ENCODE data around the gene WASF2.
A peak's percentile ranks its signal among the peaks of the same experiment; 100 is the strongest.
"Not testable (repeated sequence)": the region's sequence is repeated elsewhere in the genome, so short reads cannot be mapped to it uniquely, and the experiment has no call there.

WASF2 gene

GRCh38 chr1:27521861-27522431, 32.0 kb upstream of the WASF2 start:
- peak in 1 of 2 donors; percentile 2 for DNase-seq

- peak; percentile 51 to 77 for DNase-seq
These were observed 31.4 kb upstream of the WASF2 start for GRCh38 chr1:27521336-27521831.

- no peak for DNase-seq
These were observed 30.7 kb upstream of the WASF2 start for GRCh38 chr1:27520651-27521050.

GRCh38 chr1:27519331-27520258, 29.6 kb upstream of the WASF2 start:
- peak in 1 of 2 donors; percentile 14 for DNase-seq

- DNase-seq: no peak
These were observed 28.8 kb upstream of the WASF2 start for GRCh38 chr1:27518808-27519207.

- no peak for DNase-seq
These were observed 28.1 kb upstream of the WASF2 start for GRCh38 chr1:27517907-27518718.

- no peak for DNase-seq
These were observed 27.3 kb upstream of the WASF2 start for GRCh38 chr1:27517301-27517700.

- DNase-seq: no peak
These were observed 25.7 kb upstream of the WASF2 start for GRCh38 chr1:27515626-27516025.

- peak; percentile 21 to 57 for DNase-seq
These were observed 24.0 kb upstream of the WASF2 start for GRCh38 chr1:27513958-27514357.

GRCh38 chr1:27513528-27513927, 23.6 kb upstream of the WASF2 start:
- DNase-seq: peak; percentile 63 to 75

GRCh38 chr1:27509127-27510080, 19.4 kb upstream of the WASF2 start:
- DNase-seq: no peak

- DNase-seq: peak; percentile 15 to 22
These were observed 18.1 kb upstream of the WASF2 start for GRCh38 chr1:27507960-27508665.

- no peak for DNase-seq
These were observed 16.7 kb upstream of the WASF2 start for GRCh38 chr1:27506703-27507102.

GRCh38 chr1:27505420-27505680, 15.4 kb upstream of the WASF2 start:
- no peak for DNase-seq

- DNase-seq: no peak
These were observed 14.8 kb upstream of the WASF2 start for GRCh38 chr1:27504588-27505419.

GRCh38 chr1:27503844-27504587, 14.0 kb upstream of the WASF2 start:
- no peak for DNase-seq

- DNase-seq: no peak
These were observed 13.1 kb upstream of the WASF2 start for GRCh38 chr1:27503033-27503432.

- not testable (repeated sequence) for DNase-seq
These were observed 11.2 kb upstream of the WASF2 start for GRCh38 chr1:27501159-27501558.

- no peak for DNase-seq
These were observed 9.2 kb upstream of the WASF2 start for GRCh38 chr1:27499142-27499541.

Data from inflammatory macrophage (primary cell).